MG63 (cell line): ENCODE measurements around the gene SLC51B. TPM values are rescaled to one million over a fixed set of nuclear protein-coding genes. Genes with fewer than 3 reads are reported as not detected.
A peak's percentile ranks its signal among the peaks of the same experiment; 100 is the strongest.
"Not testable (repeated sequence)": the region's sequence is repeated elsewhere in the genome, so short reads cannot be mapped to it uniquely, and the experiment has no call there.

Source experiments
- DNase-seq: peaks from one replicate; pipeline ENCODE4 v3.0.0-alpha.2; 2020
- H3K27me3 ChIP-seq: fragments of 250-450 bp; sonication (Bioruptor Pico); 2 replicates; pipeline ENCODE4 v1.5.1; 2020; ENCODE audit warnings: mild to moderate bottlenecking, moderate library complexity
- H3K36me3 ChIP-seq: fragments of 250-450 bp; sonication (Bioruptor Pico); 2 replicates; pipeline ENCODE4 v1.5.1; 2020; ENCODE audit warnings: mild to moderate bottlenecking, moderate library complexity
- H3K4me3 ChIP-seq: fragments of 250-450 bp; sonication (Bioruptor Pico); 2 replicates; pipeline ENCODE4 v1.5.1; 2020; ENCODE audit warnings: mild to moderate bottlenecking, moderate library complexity
- H3K9me3 ChIP-seq: fragments of 250-450 bp; sonication (Bioruptor Pico); 2 replicates; pipeline ENCODE4 v1.5.1; 2020; ENCODE audit warnings: mild to moderate bottlenecking, moderate library complexity
- total RNA-seq: library from RNA; depleted of rRNA; stranded (reverse); fragments of >200 nt; shearing (Covaris generic); gene quantifications from 2 replicates; pipeline ENCODE4 v1.2.3, GENCODE V29; 2014; ENCODE audit warnings: low replicate concordance

SLC51B gene
- total RNA-seq, 1 experiment from 2014 or later = not detected

DNA sequence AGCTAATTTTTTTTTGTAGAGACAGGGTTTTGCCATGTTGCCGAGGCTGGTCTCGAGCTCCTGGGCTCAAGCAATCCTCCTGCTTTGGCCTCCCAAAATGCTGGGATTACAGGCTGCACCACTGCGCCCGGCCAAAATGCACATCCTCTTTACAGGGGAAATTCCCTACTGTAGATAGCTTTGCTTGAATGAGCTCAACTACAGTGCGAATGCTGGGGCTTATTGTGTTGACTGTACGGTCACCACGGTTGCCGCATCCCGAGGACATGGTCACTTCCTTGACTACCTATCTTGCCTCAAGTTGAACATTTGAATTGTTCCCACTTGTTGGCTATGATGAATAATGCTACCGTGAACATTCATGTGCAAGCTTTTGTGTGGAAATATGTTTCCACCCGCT lies 10.5 kb upstream of the SLC51B start:
- H3K9me3 ChIP-seq = no peaks in the 10 kb centered on the region
- H3K27me3 ChIP-seq = no peaks in the 10 kb centered on the region
- no peaks in the 10 kb centered on the region for H3K36me3 ChIP-seq
- no peak overlapping the region for H3K4me3 ChIP-seq
- no peak for DNase-seq

DNA sequence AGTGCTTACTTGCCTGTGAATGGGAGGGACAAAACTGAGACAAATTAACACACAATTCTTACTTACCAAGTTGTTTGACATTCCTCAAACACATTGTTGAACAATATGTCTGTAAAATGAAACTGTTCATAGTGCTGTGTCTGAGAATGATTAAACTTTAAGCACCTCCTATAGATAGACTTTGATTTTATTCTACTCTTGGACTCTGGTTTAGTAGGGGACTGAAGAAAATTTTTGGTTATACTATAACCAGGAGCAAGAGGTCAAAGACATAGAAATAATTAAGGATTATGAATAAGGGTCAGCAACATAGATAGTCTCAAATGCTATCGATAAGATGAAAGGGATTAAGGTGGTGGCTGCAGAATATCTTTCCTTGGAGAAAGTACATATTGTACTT lies 7.9 kb upstream of the SLC51B start:
- no peaks in the 10 kb centered on the region for H3K27me3 ChIP-seq
- no peak overlapping the region for H3K4me3 ChIP-seq
- DNase-seq = no peak
- H3K9me3 ChIP-seq = no peaks in the 10 kb centered on the region
- H3K36me3 ChIP-seq = no peaks in the 10 kb centered on the region

DNA sequence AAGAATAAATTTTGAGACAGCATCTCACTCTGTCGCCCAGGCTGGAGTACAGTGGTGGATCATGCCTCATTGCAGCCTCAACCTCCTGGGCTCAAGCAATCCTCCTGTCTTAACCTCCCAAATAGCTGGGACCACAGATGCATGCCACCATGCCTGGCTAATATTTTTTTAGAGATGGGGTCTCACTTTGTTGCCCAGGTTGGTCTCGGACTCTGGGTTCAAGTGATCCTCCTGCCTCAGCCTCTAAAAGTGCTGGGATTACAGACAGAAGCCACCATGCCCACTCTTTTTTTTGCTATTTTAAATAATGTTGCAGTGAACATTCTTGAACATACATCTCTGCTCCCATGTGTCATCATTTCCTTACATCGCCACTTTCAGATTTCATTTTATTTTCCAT lies 6.8 kb upstream of the SLC51B start:
- Histone ChIP-seq H3K4me3 (no peak overlapping the region), H3K36me3 (no peaks in the 10 kb centered on the region), H3K27me3 (no peaks in the 10 kb centered on the region), H3K9me3 (no peaks in the 10 kb centered on the region)
- DNase-seq = no peak

DNA sequence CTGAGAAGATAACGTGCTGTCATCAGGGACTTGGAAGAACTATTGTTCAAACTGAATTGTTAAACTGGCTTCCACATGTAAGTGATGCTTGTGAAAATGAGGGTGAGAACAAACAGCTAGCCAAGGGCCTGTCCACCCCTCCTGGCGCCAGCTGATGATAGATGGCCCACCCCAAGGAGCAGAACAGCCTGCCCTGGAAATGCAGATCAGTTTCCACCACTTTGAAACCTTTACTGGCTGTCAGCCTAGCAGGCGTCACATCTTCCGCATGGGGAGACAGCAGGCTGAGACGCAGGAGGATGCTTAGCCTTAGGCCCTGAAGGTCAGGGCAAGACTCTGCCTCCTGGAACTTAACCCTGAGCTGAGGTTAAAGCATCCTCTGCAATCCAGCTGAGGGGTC lies 6.4 kb upstream of the SLC51B start:
- Histone ChIP-seq H3K36me3 (no peaks in the 10 kb centered on the region), H3K4me3 (no peak overlapping the region), H3K9me3 (no peaks in the 10 kb centered on the region), H3K27me3 (no peaks in the 10 kb centered on the region)
- no peak for DNase-seq

DNA sequence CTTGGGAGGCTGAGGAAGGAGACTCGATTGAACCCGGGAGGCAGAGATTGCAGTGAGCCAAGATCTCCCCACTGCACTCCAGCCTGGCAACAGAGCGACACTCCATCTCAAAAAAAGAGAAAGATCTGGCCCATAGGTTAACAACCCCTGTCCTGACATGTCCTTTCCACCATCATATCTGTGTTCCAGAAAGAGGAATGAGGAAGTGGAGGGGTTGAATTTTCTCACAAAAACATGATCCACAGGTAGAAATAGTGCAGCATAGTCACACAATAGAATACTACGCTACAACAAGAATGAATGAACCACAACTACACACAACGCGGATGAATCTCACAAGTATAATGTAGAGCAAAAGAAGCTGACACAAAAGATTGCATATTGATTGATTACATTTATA lies 4.7 kb upstream of the SLC51B start:
- no peaks in the 10 kb centered on the region for H3K9me3 ChIP-seq
- H3K4me3 ChIP-seq = no peak overlapping the region
- H3K27me3 ChIP-seq = no peaks in the 10 kb centered on the region
- no peaks in the 10 kb centered on the region for H3K36me3 ChIP-seq
- no peak for DNase-seq

DNA sequence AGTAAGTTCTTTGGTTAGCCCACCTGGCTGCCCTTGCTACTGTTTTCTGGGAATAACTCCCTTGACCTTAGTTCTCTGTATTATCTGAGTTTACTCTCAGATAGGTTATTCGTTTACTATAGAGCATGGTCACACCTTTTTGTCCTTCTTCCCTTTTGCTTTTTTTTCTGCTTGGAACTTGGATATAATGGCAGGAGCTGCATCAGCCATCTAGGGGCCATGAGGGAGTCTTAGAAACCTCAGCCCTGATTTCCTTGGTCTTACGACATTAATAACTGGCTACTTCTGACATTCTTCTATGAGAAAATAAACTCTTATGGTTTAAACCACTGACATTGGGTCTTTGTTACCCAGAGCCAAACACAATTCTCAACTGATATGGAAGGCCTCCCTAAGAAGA lies 3.4 kb upstream of the SLC51B start:
- no peak for DNase-seq
- Histone ChIP-seq H3K9me3 (no peaks in the 10 kb centered on the region), H3K27me3 (no peaks in the 10 kb centered on the region), H3K36me3 (no peaks in the 10 kb centered on the region), H3K4me3 (no peak overlapping the region)

DNA sequence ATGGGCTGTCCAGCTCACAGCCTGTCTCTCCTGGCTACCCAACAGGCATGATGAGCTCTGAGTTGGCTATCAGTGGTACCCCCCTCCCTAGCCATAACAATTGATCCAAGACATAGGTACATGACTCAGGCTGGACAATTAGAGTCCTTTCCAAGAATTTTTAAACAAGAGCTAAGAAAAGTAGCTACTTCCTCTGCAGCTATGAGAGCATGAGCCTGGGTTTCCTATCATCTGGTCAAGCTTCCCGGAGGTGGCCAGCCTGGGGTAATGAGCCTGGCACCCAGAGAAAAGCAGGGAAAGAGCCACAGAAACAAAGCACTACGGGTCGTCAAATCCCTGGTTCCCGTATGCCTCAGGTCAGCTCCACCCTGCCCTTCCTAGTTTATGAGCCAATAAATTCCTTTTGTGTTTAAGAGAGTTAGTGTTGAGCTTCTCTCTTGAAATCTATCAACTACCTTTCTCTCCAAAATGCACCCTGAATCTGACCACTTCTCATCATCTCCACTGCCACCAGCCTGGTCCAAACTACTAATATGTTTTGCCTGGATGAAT lies 2.3 kb upstream of the SLC51B start:
- H3K36me3 ChIP-seq = no peaks in the 10 kb centered on the region
- peak; percentile 61 for DNase-seq
- H3K4me3 ChIP-seq = no peak overlapping the region
- no peaks in the 10 kb centered on the region for H3K27me3 ChIP-seq
- H3K9me3 ChIP-seq = no peaks in the 10 kb centered on the region

DNA sequence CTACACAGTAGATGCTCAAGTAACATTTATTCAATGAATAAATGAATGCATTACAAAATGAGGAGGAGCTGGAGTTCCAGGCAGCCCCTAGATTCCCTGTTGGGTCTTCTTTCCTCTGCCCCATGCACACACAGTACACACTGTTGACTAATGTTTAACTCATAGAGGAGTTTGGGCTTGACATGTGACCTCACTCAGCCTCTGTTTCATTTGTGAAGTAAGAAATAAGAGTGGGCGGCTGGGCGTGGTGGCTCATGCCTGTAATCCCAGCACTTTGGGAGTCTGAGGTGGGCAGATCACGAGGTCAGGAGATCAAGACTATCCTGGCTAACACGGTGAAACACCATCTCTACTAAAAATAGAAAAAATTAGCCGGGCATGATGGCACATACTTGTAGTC lies 969 bp upstream of the SLC51B start:
- not testable (repeated sequence) for H3K36me3 ChIP-seq, H3K4me3 ChIP-seq, H3K9me3 ChIP-seq, H3K27me3 ChIP-seq
- DNase-seq = peak; percentile 83

DNA sequence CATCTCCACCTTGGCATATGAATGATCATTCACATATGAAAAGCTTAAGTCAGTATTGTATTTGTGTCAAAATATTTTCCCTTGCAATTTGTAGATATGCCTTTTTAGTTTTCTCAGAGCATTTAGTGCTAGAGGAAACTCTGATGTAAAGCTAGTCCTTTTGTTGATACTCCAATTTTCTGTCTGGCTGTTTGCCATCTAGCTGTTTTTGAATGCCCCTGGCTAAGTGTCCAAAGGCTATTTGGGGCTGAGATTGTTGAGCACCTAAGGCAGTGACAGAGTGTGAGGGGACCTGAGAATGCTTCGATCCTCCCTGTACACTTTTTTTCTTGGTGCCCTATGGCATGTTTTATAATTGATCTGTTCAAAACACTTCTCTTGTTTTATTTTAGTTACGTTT lies 3.1 kb downstream of the SLC51B start:
- Histone ChIP-seq H3K36me3 (no peaks in the 10 kb centered on the region), H3K4me3 (no peak overlapping the region), H3K27me3 (no peaks in the 10 kb centered on the region), H3K9me3 (no peaks in the 10 kb centered on the region)
- DNase-seq = no peak

DNA sequence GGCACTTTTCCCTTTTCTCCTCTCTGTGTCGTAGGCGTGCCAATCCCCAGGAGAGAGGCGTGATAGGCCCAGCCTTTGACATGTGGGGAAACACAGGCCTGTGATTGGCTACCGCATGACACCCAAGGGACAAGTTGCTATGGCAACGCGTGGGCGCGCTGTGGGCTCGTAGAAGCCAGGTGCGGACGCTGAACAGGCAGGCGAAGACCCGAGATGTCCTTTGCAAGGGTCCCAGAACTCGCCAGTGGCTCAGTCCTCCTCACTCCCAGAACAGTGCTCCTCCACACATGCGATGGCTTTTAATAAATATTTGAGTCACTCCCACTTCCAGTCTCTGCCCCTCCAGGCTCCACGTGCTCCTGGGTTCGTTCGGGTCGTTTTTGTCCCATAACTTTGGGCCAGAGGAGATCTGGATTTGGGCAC lies 4.2 kb downstream of the SLC51B start:
- Histone ChIP-seq H3K4me3 (no peak overlapping the region), H3K9me3 (no peaks in the 10 kb centered on the region), H3K27me3 (no peaks in the 10 kb centered on the region), H3K36me3 (no peaks in the 10 kb centered on the region)
- DNase-seq = no peak

DNA sequence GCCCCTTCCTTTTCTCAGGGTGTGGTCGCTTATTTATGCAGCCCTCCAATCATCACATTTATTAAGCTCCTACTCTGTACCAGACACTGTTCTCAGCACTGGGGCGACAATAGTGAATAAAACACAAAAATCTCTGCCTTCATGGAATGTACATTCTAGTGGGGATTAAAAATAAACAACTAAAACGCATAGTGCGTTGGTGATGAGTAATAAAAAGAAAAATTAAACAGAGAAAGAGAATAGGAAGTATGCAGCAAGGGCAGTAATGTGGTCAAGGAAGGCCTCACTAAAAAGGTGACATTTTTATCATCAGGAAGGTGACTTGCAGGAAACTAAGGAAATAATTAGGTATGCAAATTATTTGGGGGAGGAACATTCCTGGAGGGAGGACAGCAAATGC lies 5.1 kb downstream of the SLC51B start:
- Histone ChIP-seq H3K4me3 (no peak overlapping the region), H3K27me3 (no peaks in the 10 kb centered on the region), H3K9me3 (no peaks in the 10 kb centered on the region), H3K36me3 (no peaks in the 10 kb centered on the region)
- DNase-seq = no peak

DNA sequence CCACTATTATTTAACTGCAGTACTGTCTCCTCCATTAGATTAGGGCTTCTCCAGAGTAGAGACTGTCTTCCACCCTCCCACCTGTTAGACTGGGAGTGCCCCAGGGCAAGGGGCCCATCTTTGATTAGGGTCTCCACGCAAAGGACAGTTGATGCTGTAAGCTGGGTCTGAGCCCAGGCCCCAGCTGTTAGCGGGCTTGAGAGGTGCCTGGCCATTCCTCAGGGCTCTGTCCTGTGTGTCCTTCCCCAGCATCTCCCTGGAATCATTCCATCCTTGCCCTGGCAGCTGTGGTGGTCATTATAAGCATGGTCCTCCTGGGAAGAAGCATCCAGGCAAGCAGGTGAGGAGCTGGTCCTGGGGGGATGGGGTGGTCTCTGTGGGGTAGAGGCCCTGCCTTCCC lies 6.1 kb downstream of the SLC51B start:
- no peak for DNase-seq
- Histone ChIP-seq H3K36me3 (no peaks in the 10 kb centered on the region), H3K27me3 (no peaks in the 10 kb centered on the region), H3K4me3 (no peak overlapping the region), H3K9me3 (no peaks in the 10 kb centered on the region)

DNA sequence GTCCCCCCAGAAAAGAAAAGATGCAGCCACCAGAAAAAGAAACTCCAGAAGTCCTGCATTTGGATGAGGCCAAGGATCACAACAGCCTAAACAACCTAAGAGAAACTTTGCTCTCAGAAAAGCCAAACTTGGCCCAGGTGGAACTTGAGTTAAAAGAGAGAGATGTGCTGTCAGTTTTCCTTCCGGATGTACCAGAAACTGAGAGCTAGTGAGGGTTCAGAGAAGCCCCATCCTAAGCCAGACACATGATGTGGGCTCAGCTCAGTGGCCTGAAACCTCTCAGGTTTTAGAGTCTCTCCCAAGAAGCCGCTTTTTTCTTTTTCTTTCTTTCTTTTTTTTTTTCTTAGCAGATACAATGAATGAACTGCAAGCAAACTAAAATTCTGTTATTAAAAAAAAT lies 7.8 kb downstream of the SLC51B start:
- no peaks in the 10 kb centered on the region for H3K27me3 ChIP-seq
- DNase-seq = no peak
- H3K9me3 ChIP-seq = no peaks in the 10 kb centered on the region
- H3K36me3 ChIP-seq = no peaks in the 10 kb centered on the region
- no peak overlapping the region for H3K4me3 ChIP-seq

DNA sequence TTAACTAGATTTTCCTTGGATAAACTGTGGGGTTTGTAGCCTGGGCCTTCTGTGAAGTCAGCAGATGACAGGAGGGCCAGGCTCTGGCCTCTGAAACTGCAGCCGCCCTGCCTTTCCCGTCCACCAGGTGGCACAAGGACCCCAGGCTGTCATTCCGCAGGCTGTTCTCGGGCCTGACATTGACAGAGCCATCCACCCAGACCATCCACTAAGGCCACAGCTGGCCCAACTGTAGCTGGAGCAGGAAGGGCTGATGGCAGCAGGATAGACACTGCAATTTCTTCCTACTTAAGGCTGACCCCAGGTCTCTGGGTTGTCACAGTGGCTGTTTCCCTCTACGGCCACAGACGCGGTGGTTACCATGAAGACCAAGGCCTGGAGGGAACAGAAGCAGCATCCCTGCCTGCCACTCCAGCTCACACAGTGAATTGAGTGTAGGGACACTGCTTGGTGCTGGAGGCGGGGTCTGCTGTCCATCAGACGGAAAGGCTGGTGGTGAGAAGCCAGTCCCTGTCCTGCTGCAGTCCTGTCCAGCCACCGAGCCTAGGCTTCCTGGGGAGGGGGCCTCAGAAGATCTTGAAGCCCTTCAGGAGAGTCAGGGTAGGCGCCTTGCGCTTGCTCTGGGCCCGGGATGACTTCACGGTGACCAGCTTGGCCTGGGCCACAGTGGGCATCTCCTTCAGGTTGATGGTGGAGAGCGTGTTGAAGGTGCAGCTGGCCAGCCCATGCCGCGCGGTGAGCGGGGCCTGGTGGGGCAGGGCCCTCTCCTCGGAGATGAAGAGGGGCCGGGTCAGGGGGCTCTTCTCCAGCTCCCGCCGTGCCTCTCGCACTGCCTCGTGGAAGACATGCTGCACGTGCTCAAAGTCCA lies 9.4 kb downstream of the SLC51B start:
- DNase-seq = peak; percentile 65
- H3K9me3 ChIP-seq = no peaks in the 10 kb centered on the region
- no peak overlapping the region for H3K4me3 ChIP-seq
- H3K27me3 ChIP-seq = no peaks in the 10 kb centered on the region
- no peaks in the 10 kb centered on the region for H3K36me3 ChIP-seq

DNA sequence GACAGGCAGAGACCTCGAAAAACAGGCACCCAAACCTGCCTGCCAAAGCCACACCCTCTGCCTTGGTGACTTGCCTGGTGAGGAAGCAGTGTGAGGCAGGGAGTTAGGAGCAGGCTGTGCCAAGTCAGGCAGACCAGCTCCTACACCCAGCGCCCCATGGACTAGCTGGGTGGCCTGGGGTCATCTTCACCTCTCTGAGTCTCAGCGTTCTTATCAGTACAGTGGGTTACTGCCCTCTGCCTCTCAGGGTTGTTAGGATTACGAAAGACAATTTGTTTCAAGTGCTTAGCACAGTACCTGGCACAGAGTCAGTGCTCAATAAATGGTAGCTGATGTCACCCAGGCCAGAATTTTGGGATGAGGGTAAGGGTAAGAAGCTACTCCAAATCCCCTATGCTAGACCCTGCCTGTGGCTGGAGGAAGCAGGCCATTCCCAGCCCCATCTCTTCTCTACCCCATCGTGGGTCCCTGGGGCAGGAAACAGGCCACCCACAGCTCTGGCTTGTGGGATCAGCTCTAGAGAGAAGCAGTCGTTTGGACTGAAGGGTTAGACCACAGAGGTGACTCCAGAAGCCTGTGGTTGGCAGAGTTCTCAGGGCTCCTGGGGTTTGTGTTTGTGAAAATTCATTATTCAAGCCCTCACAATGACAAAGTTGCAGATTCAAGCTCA lies 10.1 kb downstream of the SLC51B start:
- H3K27me3 ChIP-seq = no peaks in the 10 kb centered on the region
- no peaks in the 10 kb centered on the region for H3K36me3 ChIP-seq
- DNase-seq = peak; percentile 72
- no peak overlapping the region for H3K4me3 ChIP-seq
- H3K9me3 ChIP-seq = no peaks in the 10 kb centered on the region

DNA sequence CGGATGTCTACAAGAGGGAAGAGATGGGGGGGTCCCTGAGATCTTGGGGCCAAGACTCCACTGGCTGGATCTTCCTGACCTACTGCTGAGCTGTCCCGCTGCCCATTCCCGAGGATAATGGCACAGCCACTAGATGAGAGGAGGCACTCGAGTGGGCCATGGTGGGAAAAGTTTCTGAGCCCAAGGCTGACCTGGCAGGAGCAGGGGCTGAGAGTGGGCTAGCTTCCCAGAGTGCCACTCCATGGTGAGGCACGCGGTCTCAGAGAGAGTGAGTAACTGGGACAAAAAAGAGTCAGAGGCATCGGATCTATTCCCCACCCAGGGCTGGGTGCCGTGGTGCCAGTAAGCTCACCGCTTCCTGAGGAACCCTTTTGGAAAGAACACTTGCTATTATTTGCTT lies 10.9 kb downstream of the SLC51B start:
- no peaks in the 10 kb centered on the region for H3K9me3 ChIP-seq
- H3K36me3 ChIP-seq = no peaks in the 10 kb centered on the region
- H3K27me3 ChIP-seq = no peaks in the 10 kb centered on the region
- H3K4me3 ChIP-seq = no peak overlapping the region
- no peak for DNase-seq

DNA sequence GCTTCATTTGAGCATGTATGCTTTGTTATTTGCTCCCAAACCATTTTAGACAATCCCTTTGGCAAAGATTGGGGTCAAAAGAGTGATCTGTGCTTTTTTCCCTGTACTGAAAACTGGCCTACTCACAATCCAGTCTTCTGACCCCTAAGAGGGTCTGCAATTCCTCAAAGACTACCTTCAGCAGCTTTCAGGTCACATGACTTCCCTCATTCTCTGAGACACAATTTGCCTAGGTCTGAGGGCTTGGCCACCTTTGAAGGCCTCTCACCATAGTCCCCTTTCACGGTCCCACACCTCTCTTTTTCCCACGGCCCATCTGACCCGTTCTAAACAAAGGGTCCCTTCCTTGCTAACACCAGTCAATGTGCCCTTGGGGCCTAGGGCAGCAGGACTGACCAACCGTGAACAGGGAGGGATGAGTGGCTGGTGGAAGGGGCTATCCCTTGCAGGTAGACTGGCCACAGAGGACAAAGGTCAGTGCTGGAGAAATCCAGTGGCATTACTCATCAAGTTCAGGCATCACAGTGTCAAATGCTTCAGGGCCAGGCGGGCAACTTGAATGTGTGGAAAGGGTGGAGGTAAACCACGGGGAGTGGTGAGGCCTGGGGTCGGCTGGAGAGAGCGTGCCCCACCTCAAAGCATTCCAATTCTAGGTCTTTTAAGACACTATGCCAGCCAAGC lies 11.8 kb downstream of the SLC51B start:
- Histone ChIP-seq H3K27me3 (no peaks in the 10 kb centered on the region), H3K36me3 (no peaks in the 10 kb centered on the region), H3K4me3 (no peak overlapping the region), H3K9me3 (no peaks in the 10 kb centered on the region)
- DNase-seq = no peak
